Measurements from ENCODE around the gene TBX18. TPM values are rescaled to one million over a fixed set of nuclear protein-coding genes. Genes with fewer than 3 reads are reported as not detected.

TBX18 gene
- total RNA-seq, 1 donor from 2014 or later = 1.0 TPM

DNA sequence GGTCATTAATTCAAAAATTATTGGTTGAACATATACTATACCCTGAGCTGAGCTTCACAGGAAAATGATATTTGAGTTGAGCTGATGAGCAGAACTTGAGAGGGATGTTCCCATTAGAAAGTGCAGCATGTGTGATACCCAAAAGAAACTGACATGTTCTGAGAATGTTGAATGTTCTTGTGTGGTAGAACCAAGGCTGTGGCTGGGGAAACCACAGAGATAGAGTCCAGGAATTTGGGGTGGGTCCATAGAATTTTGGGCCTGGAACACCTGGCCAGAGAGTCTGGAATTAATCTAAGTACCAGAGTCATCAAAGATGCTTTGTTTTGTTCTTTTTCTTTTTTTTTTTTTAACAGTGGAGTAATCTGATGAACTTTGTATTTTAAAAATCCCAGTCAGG, 88.7 kb downstream of the TBX18 start:
- DNase-seq (no peak), ATAC-seq (no peak)
- Histone ChIP-seq H3K4me3 (no peak overlapping the region), H3K27me3 (no peaks in the 10 kb centered on the region), H3K9me3 (no peaks in the 10 kb centered on the region), H3K4me1 (no peaks in the 10 kb centered on the region), H3K27ac (no peak overlapping the region), H3K36me3 (no peaks in the 10 kb centered on the region)
- intact Hi-C loops (cut with DNase I) = no loop called here
- no peak for TF ChIP-seq CTCF (IDR thresholded peaks at IDR 0.05)

DNA sequence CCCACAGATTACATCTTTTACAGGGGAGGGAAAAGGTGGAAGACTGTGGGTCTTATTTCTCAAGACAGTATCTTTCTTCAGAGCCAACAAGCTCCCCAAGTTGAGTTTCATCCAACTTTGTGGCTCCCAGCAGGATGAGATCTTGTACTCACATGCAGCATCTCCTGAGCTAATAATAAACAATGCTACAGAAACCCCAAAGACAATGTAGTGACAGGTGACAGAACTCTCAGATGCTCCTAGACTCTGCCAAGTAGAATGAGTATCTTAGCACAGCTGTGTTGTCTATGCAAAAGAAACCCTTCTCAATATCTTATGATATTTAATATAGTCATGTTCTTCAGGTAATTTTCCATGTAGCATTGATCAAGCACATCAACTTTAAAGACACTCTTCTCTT, 90.0 kb downstream of the TBX18 start:
- Histone ChIP-seq H3K9me3 (no peaks in the 10 kb centered on the region), H3K27me3 (no peaks in the 10 kb centered on the region), H3K36me3 (no peaks in the 10 kb centered on the region), H3K4me1 (no peaks in the 10 kb centered on the region), H3K4me3 (no peak overlapping the region), H3K27ac (no peak overlapping the region)
- intact Hi-C loops (cut with DNase I) = no loop called here
- no peak for DNase-seq
- TF ChIP-seq CTCF (IDR thresholded peaks at IDR 0.05) = no peak
- no peak for ATAC-seq

- Histone ChIP-seq H3K27ac (no peak overlapping the region), H3K27me3 (no peaks in the 10 kb centered on the region), H3K36me3 (no peaks in the 10 kb centered on the region), H3K4me1 (no peaks in the 10 kb centered on the region), H3K9me3 (no peaks in the 10 kb centered on the region), H3K4me3 (no peak overlapping the region)
- DNase-seq (no peak), ATAC-seq (no peak)
- no peak for TF ChIP-seq CTCF (IDR thresholded peaks at IDR 0.05)
- intact Hi-C loops (cut with DNase I) = no loop called here
Observed at GRCh38 chr6:84671183-84671582, 93.2 kb downstream of the TBX18 start.

GRCh38 chr6:84669945-84670344, 94.5 kb downstream of the TBX18 start:
- Histone ChIP-seq H3K4me1 (no peaks in the 10 kb centered on the region), H3K9me3 (no peaks in the 10 kb centered on the region), H3K36me3 (no peaks in the 10 kb centered on the region), H3K4me3 (no peak overlapping the region), H3K27ac (no peak overlapping the region), H3K27me3 (no peaks in the 10 kb centered on the region)
- intact Hi-C loops (cut with DNase I) = no loop called here
- TF ChIP-seq CTCF (IDR thresholded peaks at IDR 0.05) = no peak
- ATAC-seq = no peak
- no peak for DNase-seq

DNA sequence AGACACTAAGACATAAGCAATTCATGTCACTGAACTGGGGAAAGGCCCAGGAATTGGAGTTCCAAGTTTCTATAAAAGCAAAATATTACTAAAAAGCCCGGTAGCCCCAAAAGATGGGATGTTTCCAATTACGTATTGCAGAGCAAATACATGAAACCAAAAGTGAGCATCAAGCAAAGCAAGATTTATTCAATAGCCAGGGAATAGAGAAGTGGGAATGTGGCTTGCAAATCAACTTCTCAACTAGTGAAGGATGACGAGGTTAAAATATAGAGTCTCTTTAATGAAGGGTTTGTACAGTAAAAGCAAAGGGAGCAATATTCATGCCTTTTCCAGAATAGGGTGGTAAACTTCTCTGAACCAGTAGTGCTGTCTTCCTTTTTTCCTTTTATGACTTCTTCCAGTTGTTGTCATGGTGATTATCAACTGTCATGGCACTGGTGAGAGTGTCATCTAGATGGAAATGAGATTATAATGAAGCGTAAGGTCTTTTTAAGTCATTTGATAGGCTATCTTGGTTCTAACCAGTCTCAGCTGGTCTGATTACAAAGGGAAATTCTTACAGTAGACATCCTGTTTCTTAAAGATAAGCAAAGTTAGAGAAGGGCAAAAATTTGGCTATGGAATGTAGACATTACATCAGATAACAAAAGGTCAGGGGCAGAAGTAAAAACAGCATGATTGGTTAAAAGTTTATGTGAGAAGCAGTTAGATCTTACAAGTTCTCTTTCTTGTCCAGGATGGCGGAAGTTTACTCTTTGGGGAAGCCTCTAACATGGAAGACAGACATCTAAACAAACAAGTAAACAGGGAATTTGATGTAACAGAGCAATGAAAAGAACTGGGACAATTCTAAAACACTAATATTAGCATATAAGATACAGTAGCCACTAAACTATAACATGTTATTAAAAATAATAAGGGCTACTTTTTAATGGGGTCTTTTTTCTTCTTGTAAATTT, 96.9 kb downstream of the TBX18 start:
- DNase-seq (no peak), ATAC-seq (no peak)
- no peaks in the 10 kb centered on the region for H3K36me3 ChIP-seq
- H3K4me3 ChIP-seq = no peak overlapping the region
- no peaks in the 10 kb centered on the region for H3K9me3 ChIP-seq
- H3K4me1 ChIP-seq = no peaks in the 10 kb centered on the region
- no peak for TF ChIP-seq CTCF (IDR thresholded peaks at IDR 0.05)
- intact Hi-C loops (cut with DNase I) = no loop called here
- no peaks in the 10 kb centered on the region for H3K27me3 ChIP-seq
- no peak overlapping the region for H3K27ac ChIP-seq
